H9 (cell line): ENCODE data around the gene C1orf226. TPM values are rescaled to one million over a fixed set of nuclear protein-coding genes. Genes with fewer than 3 reads are reported as not detected.

ENCODE experiments used
- DNase-seq: peaks from one replicate; pipeline ENCODE4 v3.0.0-alpha.2; 2017
- H2AFZ ChIP-seq: one replicate; pipeline ENCODE4 v1.6.1; 2013; ENCODE audit warnings: mild to moderate bottlenecking, low read length, control low read depth, moderate library complexity
- H2AK5ac ChIP-seq: 2 replicates; pipeline ENCODE4 v1.6.1; 2013; ENCODE audit warnings: low read length, control low read depth, mixed read lengths; ENCODE audit not compliant: insufficient read length
- H2BK120ac ChIP-seq: one replicate; pipeline ENCODE4 v1.6.1; 2013; ENCODE audit warnings: low read depth, mild to moderate bottlenecking, low read length, control low read depth, inconsistent platforms; ENCODE audit not compliant: poor library complexity, severe bottlenecking
- H2BK12ac ChIP-seq: 2 replicates; pipeline ENCODE4 v1.6.1; 2013; ENCODE audit warnings: low read length, control low read depth, mixed read lengths, low read depth; ENCODE audit not compliant: insufficient read length
- H2BK15ac ChIP-seq: 2 replicates; pipeline ENCODE4 v1.6.1; 2013; ENCODE audit warnings: low read depth, low read length, control low read depth
- H2BK20ac ChIP-seq: one replicate; pipeline ENCODE4 v1.6.1; 2013; ENCODE audit warnings: low read depth, mild to moderate bottlenecking, low read length, control low read depth, inconsistent platforms; ENCODE audit not compliant: poor library complexity, severe bottlenecking
- H2BK5ac ChIP-seq: 2 replicates; pipeline ENCODE4 v1.6.1; 2013; ENCODE audit warnings: low read length, control low read depth, mixed read lengths; ENCODE audit not compliant: insufficient read length
- H3K14ac ChIP-seq: 2 replicates; pipeline ENCODE4 v1.6.1; 2013; ENCODE audit warnings: low read length, control low read depth; ENCODE audit not compliant: insufficient read depth
- H3K18ac ChIP-seq: 2 replicates; pipeline ENCODE4 v1.6.1; 2013; ENCODE audit warnings: low read depth, mild to moderate bottlenecking, mixed read lengths, low read length, control low read depth; ENCODE audit not compliant: insufficient read length
- H3K23ac ChIP-seq: 2 replicates; pipeline ENCODE4 v1.6.1; 2013; ENCODE audit warnings: low read length, control low read depth, mixed read lengths, low read depth; ENCODE audit not compliant: insufficient read length
- H3K23me2 ChIP-seq: 2 replicates; pipeline ENCODE4 v1.6.1; 2013; ENCODE audit warnings: low read depth, mild to moderate bottlenecking, mixed read lengths, low read length, control low read depth; ENCODE audit not compliant: insufficient read length, poor library complexity, severe bottlenecking
- H3K27ac ChIP-seq: 2 replicates; pipeline ENCODE4 v1.5.1; 2013; ENCODE audit warnings: low read length, control low read depth, mixed read lengths, low read depth; ENCODE audit not compliant: insufficient read length
- H3K27me3 ChIP-seq: 2 replicates; pipeline ENCODE4 v1.6.1; 2013; ENCODE audit warnings: low read length, control low read depth, inconsistent platforms; ENCODE audit not compliant: insufficient read depth
- H3K4ac ChIP-seq: 2 replicates; pipeline ENCODE4 v1.6.1; 2013; ENCODE audit warnings: low read depth, mild to moderate bottlenecking, control low read depth, inconsistent platforms, low read length, moderate library complexity
- H3K4me1 ChIP-seq: 2 replicates; pipeline ENCODE4 v1.6.1; 2013; ENCODE audit warnings: low read length, control low read depth, inconsistent platforms; ENCODE audit not compliant: insufficient read depth
- H3K4me2 ChIP-seq: 2 replicates; pipeline ENCODE4 v1.6.1; 2013; ENCODE audit warnings: low read length, control low read depth, mixed read lengths; ENCODE audit not compliant: insufficient read length, insufficient read depth
- H3K56ac ChIP-seq: 2 replicates; pipeline ENCODE4 v1.6.1; 2013; ENCODE audit warnings: low read depth, mild to moderate bottlenecking, mixed read lengths, low read length, control low read depth; ENCODE audit not compliant: insufficient read length
- H3K79me1 ChIP-seq: 2 replicates; pipeline ENCODE4 v1.6.1; 2013; ENCODE audit warnings: low read depth, mild to moderate bottlenecking, moderate library complexity, low read length, control low read depth, inconsistent platforms; ENCODE audit not compliant: insufficient read depth, poor library complexity, severe bottlenecking
- H3K79me2 ChIP-seq: 2 replicates; pipeline ENCODE4 v1.6.1; 2013; ENCODE audit warnings: low read length, control low read depth, inconsistent platforms; ENCODE audit not compliant: insufficient read depth
- H3K9ac ChIP-seq: 2 replicates; pipeline ENCODE4 v1.6.1; 2013; ENCODE audit warnings: low read length, control low read depth, mixed read lengths; ENCODE audit not compliant: insufficient read length; ENCODE audit errors: extremely low read depth
- H3K9me3 ChIP-seq: one replicate; pipeline ENCODE4 v1.6.1; 2013; ENCODE audit warnings: low read depth, low read length, inconsistent platforms; ENCODE audit not compliant: control insufficient read depth
- H3T11ph ChIP-seq: one replicate; pipeline ENCODE4 v1.6.1; 2013; ENCODE audit warnings: mild to moderate bottlenecking, low read length, control low read depth, inconsistent platforms
- H4K20me1 ChIP-seq: one replicate; pipeline ENCODE4 v1.6.1; 2013; ENCODE audit not compliant: control insufficient read depth, insufficient read length, insufficient read depth
- H4K5ac ChIP-seq: 2 replicates; pipeline ENCODE4 v1.6.1; 2013; ENCODE audit warnings: low read depth, mild to moderate bottlenecking, mixed read lengths, low read length, control low read depth; ENCODE audit not compliant: insufficient read length
- H4K8ac ChIP-seq: replicated peaks from 2 replicates; pipeline ENCODE4 v1.6.1; 2013; ENCODE audit warnings: low read length, control low read depth, mixed read lengths, low read depth; ENCODE audit not compliant: insufficient read length
- H4K91ac ChIP-seq: 2 replicates; pipeline ENCODE4 v1.6.1; 2013; ENCODE audit warnings: low read depth, mild to moderate bottlenecking, moderate library complexity, mixed read lengths, low read length, control low read depth; ENCODE audit not compliant: insufficient read length
- H3K27ac Mint-ChIP-seq, 3 experiments: 2 replicates in 2 of 3; 3 replicates in 1 of 3; pipeline ENCODE4 v1.8.0; 2020 to 2021; ENCODE audit warnings: mixed read lengths in 3 of 3, mild to moderate bottlenecking in 1 of 3, moderate library complexity in 1 of 3
- H3K27me3 Mint-ChIP-seq: 2 replicates; pipeline ENCODE4 v1.8.0; 2021; ENCODE audit warnings: low read depth, mild to moderate bottlenecking, moderate library complexity, mixed read lengths
- H3K36me3 Mint-ChIP-seq, 3 experiments: 2 replicates in 2 of 3; 3 replicates in 1 of 3; pipeline ENCODE4 v1.8.0; 2020 to 2021; ENCODE audit warnings: low read depth in 3 of 3, mixed read lengths in 3 of 3; ENCODE audit not compliant: insufficient read depth in 1 of 3
- H3K4me1 Mint-ChIP-seq, 2 experiments: 2 replicates each; pipeline ENCODE4 v1.8.0; 2020; ENCODE audit warnings: mixed read lengths in 2 of 2
- H3K4me3 Mint-ChIP-seq, 2 experiments: 2 replicates in 1 of 2; 3 replicates in 1 of 2; pipeline ENCODE4 v1.8.0; 2020 to 2021; ENCODE audit warnings: mild to moderate bottlenecking in 2 of 2, mixed read lengths in 2 of 2, moderate library complexity in 1 of 2
- H3K9me3 Mint-ChIP-seq, 2 experiments: 2 replicates in 1 of 2; 3 replicates in 1 of 2; pipeline ENCODE4 v1.8.0; 2020; ENCODE audit warnings: mild to moderate bottlenecking in 2 of 2, mixed read lengths in 2 of 2, moderate library complexity in 1 of 2
- WGBS: extraction: QIAGEN DNeasy Blood & Tissue Kit; methylation state at CpG from one replicate; pipeline ENCODE4 v1.1.7; 2013; ENCODE audit warnings: missing lambda C conversion rate, low lambda C conversion rate, mixed read lengths; ENCODE audit not compliant: insufficient read length; ENCODE audit errors: extremely low coverage; 5-methylcytosine and 5-hydroxymethylcytosine counted together
- total RNA-seq: library from RNA; stranded (reverse); gene quantifications from 2 replicates; pipeline ENCODE4 v1.2.1, GENCODE V29; 2021
- TF ChIP-seq, protein P1 (sequence below): fragments of 200-600 bp; sonication (generic); conservative IDR thresholded peaks from 3 replicates; pipeline ENCODE4 v1.8.0; 2021; ENCODE audit warnings: antibody characterized with exemption, mild to moderate bottlenecking

C1orf226 gene
- total RNA-seq, 1 experiment from 2014 or later = 11.5 TPM

DNA sequence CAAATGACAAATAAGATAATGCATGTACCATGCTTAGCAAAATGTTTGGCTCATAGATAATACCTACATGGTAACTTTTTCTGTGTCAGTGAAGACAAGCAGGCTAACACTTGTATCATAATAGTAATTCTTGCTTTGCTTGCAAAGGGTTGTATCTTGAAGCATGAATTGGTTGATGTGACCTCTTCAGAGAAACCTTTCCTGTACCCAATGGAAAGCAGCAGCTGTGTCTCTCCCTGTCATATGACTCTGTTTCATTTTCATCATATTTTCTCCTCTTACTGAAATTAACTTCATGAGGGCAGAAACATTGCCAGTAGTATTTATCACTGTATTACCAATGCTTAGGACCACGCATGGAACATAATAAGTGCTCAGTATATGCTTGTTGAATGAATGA lies 26.0 kb downstream of the C1orf226 start:
- Histone ChIP-seq H3K4me2 (no peak overlapping the region), H2AK5ac (no peak overlapping the region), H3K56ac (no peak overlapping the region), H2BK12ac (no peak overlapping the region), H3K79me2 (no peaks in the 10 kb centered on the region), H4K91ac (no peak overlapping the region), H4K8ac (no peak overlapping the region), H2BK120ac (no peak overlapping the region), H3T11ph (no peak overlapping the region), H4K5ac (no peak overlapping the region), H2BK20ac (no peak overlapping the region), H3K4ac (no peak overlapping the region), H2BK15ac (no peak overlapping the region), H2AFZ (no peak overlapping the region), H3K27ac (no peak overlapping the region), H2BK5ac (no peak overlapping the region), H3K18ac (no peak overlapping the region), H3K23me2 (no peaks in the 10 kb centered on the region), H3K14ac (no peak overlapping the region), H3K4me1 (no peaks in the 10 kb centered on the region), H3K27me3 (no peaks in the 10 kb centered on the region), H3K23ac (no peak overlapping the region), H3K9ac (no peak overlapping the region), H3K79me1 (no peaks in the 10 kb centered on the region), H4K20me1 (no peaks in the 10 kb centered on the region), H3K9me3 (no peaks in the 10 kb centered on the region)
- no peak for DNase-seq
- TF ChIP-seq, protein P1, sequence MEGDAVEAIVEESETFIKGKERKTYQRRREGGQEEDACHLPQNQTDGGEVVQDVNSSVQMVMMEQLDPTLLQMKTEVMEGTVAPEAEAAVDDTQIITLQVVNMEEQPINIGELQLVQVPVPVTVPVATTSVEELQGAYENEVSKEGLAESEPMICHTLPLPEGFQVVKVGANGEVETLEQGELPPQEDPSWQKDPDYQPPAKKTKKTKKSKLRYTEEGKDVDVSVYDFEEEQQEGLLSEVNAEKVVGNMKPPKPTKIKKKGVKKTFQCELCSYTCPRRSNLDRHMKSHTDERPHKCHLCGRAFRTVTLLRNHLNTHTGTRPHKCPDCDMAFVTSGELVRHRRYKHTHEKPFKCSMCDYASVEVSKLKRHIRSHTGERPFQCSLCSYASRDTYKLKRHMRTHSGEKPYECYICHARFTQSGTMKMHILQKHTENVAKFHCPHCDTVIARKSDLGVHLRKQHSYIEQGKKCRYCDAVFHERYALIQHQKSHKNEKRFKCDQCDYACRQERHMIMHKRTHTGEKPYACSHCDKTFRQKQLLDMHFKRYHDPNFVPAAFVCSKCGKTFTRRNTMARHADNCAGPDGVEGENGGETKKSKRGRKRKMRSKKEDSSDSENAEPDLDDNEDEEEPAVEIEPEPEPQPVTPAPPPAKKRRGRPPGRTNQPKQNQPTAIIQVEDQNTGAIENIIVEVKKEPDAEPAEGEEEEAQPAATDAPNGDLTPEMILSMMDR = no peak
- no peak overlapping the region for H3K4me3 Mint-ChIP-seq
- peaks cover 2% of the 10 kb centered on the region; the same call in 1 of the 2 replicates for H3K27me3 Mint-ChIP-seq
- WGBS = no CpG with 5 or more reads among the region's 1 CpG
- no peaks in the 10 kb centered on the region for H3K9me3 Mint-ChIP-seq
- H3K27ac Mint-ChIP-seq = no peak overlapping the region
- no peaks in the 10 kb centered on the region for H3K4me1 Mint-ChIP-seq
- no peaks in the 10 kb centered on the region for H3K36me3 Mint-ChIP-seq
